ENCODE measurements around the gene RNF168. TPM values are rescaled to one million over a fixed set of nuclear protein-coding genes. Genes with fewer than 3 reads are reported as not detected.

RNF168 gene
- polyA plus RNA-seq, 3 donors = 4.4 to 6.9 (median 6.7) TPM

DNA sequence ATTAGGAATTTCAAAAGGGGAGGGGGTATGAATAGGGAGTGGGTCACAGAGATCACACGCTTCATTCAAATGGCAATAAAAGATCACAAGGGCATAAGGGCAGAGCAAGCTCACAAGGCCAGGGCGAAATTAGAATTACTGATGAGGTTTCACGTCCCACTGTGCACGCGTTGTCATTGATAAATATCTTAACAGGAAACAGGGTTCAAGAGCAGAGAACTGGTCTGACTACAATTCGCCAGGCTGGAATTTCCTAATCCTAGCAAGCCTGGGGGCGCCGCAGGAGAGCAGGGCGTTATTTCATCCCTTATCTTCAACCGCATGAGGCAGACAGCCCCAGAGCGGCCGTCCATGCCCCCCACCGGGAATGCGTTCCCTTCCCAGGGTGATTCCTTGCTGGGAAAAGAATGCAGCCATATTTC, 29.7 kb upstream of the RNF168 start:
- H3K27me3 Mint-ChIP-seq (ENCODE audit: low read depth in 3 of 3) = peaks cover 1 to 10% (median 5%) of the 10 kb centered on the region in 3 donors
- H3K79me2 ChIP-seq (ENCODE audit: insufficient read depth, low read length) = no peaks in the 10 kb centered on the region
- peaks cover 8 to 9% of the 10 kb centered on the region in 2 donors for H3K4me1 ChIP-seq (ENCODE audit: control insufficient read depth in 1 of 2, insufficient read depth in 2 of 2, low read length in 2 of 2)
- no peak overlapping the region for H3K27ac Mint-ChIP-seq
- intact Hi-C loops (cut with micrococcal nuclease) = no loop called here
- H3K36me3 ChIP-seq (replicated peaks in 1 of 2; ENCODE audit: control insufficient read depth in 1 of 2, insufficient read depth in 2 of 2, low read length in 2 of 2) = no peaks in the 10 kb centered on the region
- TF ChIP-seq, protein P1, sequence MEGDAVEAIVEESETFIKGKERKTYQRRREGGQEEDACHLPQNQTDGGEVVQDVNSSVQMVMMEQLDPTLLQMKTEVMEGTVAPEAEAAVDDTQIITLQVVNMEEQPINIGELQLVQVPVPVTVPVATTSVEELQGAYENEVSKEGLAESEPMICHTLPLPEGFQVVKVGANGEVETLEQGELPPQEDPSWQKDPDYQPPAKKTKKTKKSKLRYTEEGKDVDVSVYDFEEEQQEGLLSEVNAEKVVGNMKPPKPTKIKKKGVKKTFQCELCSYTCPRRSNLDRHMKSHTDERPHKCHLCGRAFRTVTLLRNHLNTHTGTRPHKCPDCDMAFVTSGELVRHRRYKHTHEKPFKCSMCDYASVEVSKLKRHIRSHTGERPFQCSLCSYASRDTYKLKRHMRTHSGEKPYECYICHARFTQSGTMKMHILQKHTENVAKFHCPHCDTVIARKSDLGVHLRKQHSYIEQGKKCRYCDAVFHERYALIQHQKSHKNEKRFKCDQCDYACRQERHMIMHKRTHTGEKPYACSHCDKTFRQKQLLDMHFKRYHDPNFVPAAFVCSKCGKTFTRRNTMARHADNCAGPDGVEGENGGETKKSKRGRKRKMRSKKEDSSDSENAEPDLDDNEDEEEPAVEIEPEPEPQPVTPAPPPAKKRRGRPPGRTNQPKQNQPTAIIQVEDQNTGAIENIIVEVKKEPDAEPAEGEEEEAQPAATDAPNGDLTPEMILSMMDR (IDR thresholded peaks at IDR 0.05) = no peak
- DNase-seq = no peak
- H3K4me3 Mint-ChIP-seq = no peak overlapping the region
- H3K36me3 Mint-ChIP-seq = no peaks in the 10 kb centered on the region
- H3K9me3 ChIP-seq (replicated peaks in 1 of 2; ENCODE audit: control insufficient read depth in 1 of 2, insufficient read depth in 1 of 2, low read length in 2 of 2) = no peaks in the 10 kb centered on the region
- H3K4me2 ChIP-seq (replicated peaks; ENCODE audit: extremely low read depth, low read length, poor library complexity, severe bottlenecking) = no peak overlapping the region
- H3K4me1 Mint-ChIP-seq = peaks cover 6% of the 10 kb centered on the region
- 81% methylated on average over 13 of the region's 14 CpGs for WGBS (ENCODE audit: insufficient coverage)
- H2AFZ ChIP-seq (ENCODE audit: insufficient read depth, low read depth, low read length, poor library complexity, severe bottlenecking) = no peak overlapping the region
- H4K20me1 ChIP-seq (ENCODE audit: insufficient read depth, low read length) = no peaks in the 10 kb centered on the region
- no peak overlapping the region for H3K9ac ChIP-seq (ENCODE audit: insufficient read depth, low read length, poor library complexity, severe bottlenecking)
- H3K27ac ChIP-seq (ENCODE audit: low read depth in 1 of 2, low read length in 2 of 2) = no peak overlapping the region
- H3K9me3 Mint-ChIP-seq = peaks cover 0 to 9% (median 8%) of the 10 kb centered on the region in 7 donors
- H3K27me3 ChIP-seq (ENCODE audit: control insufficient read depth in 2 of 2, insufficient read depth in 2 of 2, low read length in 2 of 2) = no peaks in the 10 kb centered on the region
- no peak overlapping the region for H3K4me3 ChIP-seq (replicated peaks in 1 of 3; ENCODE audit: low read depth in 2 of 3, low read length in 3 of 3)

DNA sequence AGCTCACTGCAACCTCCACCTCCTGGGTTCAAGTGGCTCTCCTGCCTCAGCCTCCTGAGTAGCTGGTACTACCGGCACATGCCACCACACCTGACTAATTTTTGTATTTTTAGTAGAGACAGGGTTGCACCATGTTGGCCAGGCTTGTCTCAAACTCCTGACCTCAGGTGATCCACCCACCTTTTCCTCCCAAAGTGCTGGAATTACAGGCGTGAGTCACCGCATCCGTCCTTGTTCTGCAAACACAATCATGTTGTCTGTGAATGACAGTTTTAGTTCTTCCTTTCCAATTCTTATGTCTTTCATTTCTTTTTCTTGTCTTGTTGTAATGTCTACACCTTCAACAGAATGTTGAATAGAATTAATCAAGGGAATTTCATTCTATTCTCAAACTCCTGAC, 27.9 kb upstream of the RNF168 start:
- Mint-ChIP-seq H3K4me3 (no peak overlapping the region), H3K27me3 (ENCODE audit: low read depth in 3 of 3) (peaks cover 4 to 14% (median 5%) of the 10 kb centered on the region in 3 donors), H3K4me1 (peaks cover 6% of the 10 kb centered on the region), H3K9me3 (peaks cover 2 to 9% (median 8%) of the 10 kb centered on the region in 7 donors), H3K27ac (no peak overlapping the region), H3K36me3 (no peaks in the 10 kb centered on the region)
- Histone ChIP-seq H3K27ac (ENCODE audit: low read depth in 1 of 2, low read length in 2 of 2) (no peak overlapping the region), H3K27me3 (ENCODE audit: control insufficient read depth in 2 of 2, insufficient read depth in 2 of 2, low read length in 2 of 2) (no peaks in the 10 kb centered on the region), H2AFZ (ENCODE audit: insufficient read depth, low read depth, low read length, poor library complexity, severe bottlenecking) (no peak overlapping the region), H3K9me3 (replicated peaks in 1 of 2; ENCODE audit: control insufficient read depth in 1 of 2, insufficient read depth in 1 of 2, low read length in 2 of 2) (no peaks in the 10 kb centered on the region), H3K4me1 (ENCODE audit: control insufficient read depth in 1 of 2, insufficient read depth in 2 of 2, low read length in 2 of 2) (peaks cover 8 to 10% of the 10 kb centered on the region in 2 donors), H3K36me3 (replicated peaks in 1 of 2; ENCODE audit: control insufficient read depth in 1 of 2, insufficient read depth in 2 of 2, low read length in 2 of 2) (no peaks in the 10 kb centered on the region), H3K4me3 (replicated peaks in 1 of 3; ENCODE audit: low read depth in 2 of 3, low read length in 3 of 3) (no peak overlapping the region), H4K20me1 (ENCODE audit: insufficient read depth, low read length) (no peaks in the 10 kb centered on the region), H3K4me2 (replicated peaks; ENCODE audit: extremely low read depth, low read length, poor library complexity, severe bottlenecking) (no peak overlapping the region), H3K9ac (ENCODE audit: insufficient read depth, low read length, poor library complexity, severe bottlenecking) (no peak overlapping the region), H3K79me2 (ENCODE audit: insufficient read depth, low read length) (no peaks in the 10 kb centered on the region)
- no peak for DNase-seq
- TF ChIP-seq, protein P1 (IDR thresholded peaks at IDR 0.05) = no peak
- intact Hi-C loops (cut with micrococcal nuclease) = no loop called here
- no CpG with 5 or more reads among the region's 4 CpGs for WGBS (ENCODE audit: insufficient coverage)

Data from CD14-positive monocyte (primary cell).